Measurements from ENCODE around the gene IQCH.

Gene IQCH

DNA sequence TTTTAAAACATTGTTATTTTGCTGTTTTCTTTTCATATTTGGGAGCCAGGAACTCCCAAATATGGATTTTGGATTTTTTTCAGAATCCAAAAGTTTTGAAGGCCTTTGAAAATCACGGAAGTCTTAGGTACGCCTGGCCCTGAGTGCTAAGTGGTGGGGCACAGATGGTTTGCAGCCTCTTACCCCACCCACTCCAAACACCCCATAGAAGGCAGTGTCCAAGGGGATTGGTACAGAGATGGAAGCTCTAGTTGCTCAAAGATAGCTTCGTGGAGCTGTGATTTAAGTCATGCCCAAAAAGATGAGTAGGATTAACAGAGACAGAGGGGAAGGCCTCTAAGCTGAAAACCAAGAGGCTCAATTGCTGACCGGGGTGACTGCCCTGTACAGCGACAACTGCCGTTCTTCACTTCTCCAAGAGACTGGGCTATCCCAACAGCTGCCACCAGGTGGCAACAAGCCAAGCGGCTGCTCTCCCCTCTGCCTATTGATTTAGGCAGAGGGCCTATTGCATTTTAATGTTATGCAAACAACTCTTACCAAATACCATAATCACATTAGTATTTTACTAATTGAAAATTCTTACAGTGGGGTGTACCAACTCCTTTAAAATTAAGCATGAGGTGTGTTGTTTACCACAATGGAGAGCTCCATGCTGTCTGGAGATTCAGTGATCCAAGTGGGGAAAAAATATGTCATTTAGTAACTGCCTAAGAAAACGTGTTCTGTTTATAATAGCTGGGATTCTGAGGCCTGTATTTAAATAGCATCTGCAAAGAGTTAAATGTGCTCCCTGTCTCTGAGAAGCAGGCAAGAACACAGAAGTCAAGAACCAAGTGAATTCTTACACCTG lies 202.3 kb downstream of the IQCH start:
- peak; percentile 78 for DNase-seq

DNA sequence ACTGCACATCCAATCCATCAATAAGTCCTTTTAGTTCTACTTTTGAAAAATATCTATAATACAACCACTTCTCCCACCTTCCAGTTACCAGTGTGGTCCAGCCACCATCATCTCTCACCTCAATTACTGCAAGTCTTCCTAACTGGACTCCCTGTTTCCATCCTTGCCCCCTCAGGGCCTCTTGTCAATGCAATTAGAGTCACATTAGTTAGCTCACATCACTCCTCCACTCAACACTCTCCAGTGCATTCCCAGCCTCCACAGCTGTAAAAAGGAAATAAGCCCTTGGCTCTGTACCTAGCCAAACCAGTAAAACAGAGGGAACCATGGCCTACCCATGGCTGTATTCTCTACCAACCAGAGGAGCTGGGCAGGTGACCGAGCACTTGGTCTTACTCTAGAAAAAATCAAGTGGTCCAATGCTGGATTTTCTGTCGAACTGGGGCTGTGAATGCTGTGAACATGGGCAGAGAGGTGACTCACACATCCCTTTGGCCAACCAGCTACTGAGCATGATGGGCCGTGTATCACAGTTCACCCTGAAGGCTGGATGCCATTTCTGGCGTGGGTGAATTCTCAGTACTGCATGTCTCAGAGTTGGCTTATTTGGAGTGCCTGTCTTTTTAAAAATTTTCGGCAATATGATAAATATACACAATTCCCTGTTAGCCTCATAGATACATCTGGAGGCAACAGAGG lies 203.9 kb downstream of the IQCH start:
- DNase-seq: no peak

DNA sequence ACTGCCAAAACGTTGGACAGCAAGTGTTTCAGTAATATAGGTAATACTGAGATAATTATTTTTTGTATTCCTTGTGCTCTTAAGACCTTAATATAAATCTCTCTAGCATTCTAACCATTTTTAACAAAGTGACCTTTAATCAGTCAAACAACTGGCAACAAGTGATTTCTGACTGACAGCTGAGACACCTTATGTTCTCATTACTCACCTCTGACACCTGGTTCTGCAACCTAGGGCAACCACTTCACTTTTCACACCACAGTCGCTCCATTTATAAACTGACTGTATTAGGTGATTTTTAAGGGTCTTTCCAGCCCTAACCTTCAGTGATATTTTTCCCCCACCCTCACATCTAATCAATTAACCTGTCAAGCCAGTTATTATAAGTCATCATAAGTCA lies 205.9 kb downstream of the IQCH start:
- no peak for DNase-seq

DNA sequence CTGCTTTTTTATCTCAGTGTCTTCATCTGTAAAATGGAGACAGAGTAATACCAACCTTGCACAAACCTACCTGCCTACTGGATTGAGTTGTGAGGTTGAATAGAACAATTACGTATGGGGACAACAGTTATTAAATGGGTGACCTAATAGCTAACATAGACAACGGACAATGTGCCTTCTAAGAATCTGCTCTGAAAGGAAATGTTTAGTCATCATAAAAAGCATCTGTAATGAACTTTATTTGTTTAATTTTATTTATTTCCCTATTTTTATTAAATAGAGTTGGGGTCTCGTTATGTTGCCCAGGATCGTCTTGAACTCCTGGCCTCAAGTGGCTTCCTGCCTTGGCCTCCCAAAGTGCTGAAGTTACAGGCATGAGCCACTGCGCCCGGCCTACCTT lies 207.1 kb downstream of the IQCH start:
- DNase-seq: no peak

DNA sequence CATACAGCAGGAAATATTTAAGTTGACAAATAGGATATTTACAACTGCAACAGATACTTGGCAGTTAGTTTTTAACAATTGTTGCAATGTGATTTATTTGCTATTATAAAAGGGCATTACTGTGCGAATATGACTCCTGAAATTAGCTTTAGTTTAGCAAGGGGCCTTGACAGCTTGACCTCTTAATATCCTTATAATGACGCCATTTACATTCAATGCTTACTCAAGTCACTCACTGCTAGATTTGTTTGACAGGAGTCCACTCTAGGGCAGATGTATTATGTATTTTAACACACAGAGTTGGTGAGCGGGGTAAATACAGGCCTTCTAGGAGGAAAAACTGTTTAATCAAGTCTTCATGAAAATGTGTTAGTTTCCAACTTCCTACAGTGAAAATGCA lies 208.3 kb downstream of the IQCH start:
- DNase-seq: no peak

DNA sequence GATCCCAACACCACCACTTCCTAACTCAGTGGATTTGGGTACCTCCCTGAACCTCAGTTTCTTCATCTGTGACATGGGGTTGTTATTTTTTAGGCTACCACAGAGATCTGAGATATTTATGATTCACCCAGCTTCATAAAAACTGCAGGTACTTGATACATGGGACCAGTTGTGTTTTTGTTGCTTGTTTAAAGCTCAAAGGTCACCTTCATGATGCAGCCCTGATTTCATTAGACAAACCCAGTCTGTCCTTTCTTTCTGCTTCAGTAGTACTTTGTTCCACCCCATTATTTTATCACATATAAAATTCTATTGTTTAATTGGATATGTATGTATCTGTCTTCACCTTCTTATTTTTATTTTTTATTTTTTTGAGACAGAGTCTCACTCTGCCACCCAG lies 208.9 kb downstream of the IQCH start:
- no peak for DNase-seq

DNA sequence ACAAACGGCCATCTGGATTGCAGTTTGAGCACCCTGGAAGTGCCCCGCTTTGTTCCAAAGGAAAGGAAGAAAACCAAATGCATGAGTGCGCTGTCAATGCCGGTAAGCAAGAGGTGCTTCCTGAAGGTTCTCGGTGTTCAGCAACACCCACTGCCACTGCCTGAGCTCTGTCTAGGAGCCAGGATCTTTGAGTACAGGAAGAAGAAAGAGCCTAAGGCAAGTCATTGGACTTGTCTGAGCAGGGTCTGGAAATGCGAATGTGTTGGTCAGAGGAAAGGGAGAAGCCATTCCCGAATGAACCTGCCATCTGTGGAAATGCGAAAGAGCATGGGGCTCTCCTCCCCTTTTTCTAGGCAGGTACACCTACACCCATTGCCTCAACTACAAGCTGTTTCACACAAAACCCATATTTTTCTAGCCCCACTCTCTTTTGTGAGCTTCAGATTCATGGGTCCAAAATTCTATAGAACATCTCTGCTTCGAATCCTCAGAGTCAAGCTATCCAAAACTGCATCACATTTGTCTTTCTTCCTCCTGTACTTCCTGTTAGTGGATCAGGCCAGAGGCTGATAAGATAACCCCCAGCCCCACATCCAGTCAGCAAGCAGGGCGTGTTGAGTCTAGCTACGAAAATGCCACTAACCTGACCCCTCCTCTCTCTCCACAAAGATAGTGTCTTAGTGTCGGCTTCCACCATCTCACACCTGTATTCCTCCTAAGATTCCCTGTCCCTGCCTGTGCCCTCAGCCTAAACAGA lies 210.8 kb downstream of the IQCH start:
- no peak for DNase-seq

DNA sequence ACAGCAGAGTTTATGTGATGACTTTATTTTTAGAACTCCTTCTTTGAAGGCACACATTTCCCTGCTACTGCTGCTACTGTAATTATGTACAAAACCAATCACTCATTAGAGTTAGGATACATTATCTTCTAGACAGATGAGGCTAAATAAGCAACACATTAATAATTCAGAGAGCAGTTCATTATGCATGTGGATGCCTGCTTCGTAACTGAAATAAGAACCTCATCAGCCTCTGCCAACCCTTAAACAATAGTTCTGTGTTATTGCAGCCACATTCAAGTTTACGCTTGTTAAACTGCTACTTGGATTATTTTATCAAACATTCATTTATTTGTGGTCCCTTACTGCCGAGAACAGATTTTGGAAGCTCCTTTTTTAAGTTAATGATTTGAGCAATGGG lies 213.8 kb downstream of the IQCH start:
- DNase-seq: no peak

DNA sequence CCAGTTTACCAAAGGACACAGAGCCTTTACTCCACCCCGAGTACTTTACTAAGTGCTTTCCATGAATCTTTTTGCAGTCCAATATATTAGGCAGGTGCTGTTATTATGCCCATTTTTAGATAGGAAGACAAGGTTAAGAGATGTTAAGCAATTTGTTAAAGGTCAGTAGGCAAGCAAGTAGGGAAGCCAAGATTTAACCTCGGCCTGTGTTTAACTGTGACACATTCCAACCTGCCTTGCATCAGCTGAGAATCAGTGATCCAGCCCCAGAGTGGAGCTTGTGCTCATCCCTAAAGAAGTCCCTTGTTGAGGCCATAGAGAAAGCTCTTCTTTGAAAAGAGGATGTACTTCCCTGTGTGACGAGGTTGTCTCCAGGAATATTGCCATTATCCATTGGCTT lies 215.1 kb downstream of the IQCH start:
- DNase-seq: no peak

DNA sequence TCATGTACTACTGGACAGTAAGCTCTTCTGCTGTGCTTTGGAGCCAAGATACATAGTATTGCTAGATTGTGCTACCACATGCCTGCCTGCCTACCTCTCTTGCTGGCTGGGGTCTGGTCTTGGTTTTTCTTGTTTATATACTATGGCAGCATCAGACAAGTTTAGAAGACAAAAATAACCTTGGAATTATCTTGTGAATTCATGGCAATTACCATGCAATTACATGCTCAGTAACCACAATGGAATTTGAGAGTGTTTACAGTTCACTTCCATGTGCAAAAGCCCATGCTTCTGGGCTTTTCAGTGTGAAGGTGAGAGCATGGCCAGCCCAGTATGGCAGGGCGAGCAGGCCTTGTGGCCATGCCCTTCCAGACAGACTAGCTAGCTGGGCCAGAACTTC lies 218.4 kb downstream of the IQCH start:
- DNase-seq: no peak

DNA sequence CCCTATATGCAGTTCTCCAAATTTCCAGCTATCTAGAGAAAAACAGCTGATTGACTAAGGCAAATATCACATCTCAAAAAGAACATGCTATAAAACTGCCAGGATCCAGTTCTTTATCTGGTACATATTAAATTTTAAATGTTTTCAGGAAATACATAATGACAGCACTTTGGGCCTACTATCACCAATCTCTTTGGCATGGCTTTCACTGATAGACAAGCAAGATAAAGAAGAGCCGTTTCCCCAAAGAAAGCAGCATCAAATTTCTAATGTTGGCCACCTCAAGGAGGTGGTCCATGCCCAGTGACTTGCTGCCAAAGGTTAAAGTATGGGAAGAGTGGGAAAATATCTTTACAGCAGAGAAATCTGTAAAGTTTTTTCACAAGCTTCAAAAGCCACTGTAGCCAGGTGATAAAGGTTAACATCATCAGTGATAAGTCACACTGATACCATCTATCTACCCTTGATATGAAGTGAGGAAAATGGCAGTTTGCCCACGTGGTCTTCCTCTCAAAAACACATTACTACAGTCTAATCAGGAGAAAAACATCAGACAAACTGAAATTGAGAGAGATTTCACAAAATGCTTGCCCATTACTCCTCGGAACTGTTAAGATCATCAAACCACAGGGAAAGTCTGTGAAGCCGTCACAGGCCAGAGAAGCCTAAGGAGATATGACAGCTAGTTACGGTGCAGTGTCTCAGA lies 220.0 kb downstream of the IQCH start:
- DNase-seq: no peak

DNA sequence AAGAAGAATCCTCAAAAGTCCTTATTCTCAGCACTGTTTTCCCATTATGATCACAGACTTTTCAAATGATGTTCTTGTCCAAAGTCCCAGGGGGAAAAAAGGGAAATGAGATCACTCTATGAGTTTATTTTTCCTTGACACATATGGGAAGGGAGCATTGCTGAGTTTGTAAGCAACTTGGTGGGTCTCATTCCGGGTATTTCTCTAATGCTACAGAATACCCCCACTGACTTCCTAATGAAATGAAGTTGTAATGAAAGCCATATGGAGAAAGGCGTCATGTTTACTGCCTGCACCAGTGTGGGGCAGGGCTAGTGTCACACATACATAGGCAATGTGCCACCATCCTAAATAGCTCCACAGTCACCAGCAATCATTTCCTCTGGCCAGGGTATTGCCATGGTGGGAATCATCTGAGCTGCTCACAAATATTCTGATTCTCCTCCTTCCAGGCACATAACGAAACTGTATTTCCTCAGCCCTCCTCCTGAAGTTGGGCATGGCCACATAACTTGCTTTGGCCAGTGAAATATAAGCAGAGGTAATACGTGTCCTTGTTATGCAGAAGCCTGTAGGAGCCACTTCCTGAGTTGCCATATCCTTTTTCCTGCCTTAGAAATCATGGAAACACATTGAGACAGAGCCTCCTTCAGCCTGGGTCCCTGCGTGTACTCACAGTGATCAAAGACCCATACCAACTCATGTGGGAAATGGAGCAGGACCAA lies 225.4 kb downstream of the IQCH start:
- DNase-seq: no peak

DNA sequence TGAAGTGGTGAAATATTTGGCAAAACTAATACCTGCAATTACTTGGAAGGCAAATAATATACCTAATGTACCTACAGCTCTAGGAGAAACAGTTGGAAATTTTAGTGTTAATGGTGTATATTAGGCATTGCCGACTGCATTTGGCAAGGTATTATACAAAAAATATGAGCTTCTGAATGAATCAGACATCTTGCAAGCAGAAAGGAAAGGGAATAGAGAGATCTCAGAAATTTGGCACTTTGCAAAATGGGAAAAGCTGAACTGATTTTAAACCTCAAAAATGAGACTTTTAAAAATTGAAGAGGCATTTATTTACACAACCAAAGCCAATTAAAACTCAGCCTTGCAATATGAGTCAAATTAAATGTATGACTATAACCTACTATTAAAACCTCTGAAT lies 226.2 kb downstream of the IQCH start:
- no peak for DNase-seq

DNA sequence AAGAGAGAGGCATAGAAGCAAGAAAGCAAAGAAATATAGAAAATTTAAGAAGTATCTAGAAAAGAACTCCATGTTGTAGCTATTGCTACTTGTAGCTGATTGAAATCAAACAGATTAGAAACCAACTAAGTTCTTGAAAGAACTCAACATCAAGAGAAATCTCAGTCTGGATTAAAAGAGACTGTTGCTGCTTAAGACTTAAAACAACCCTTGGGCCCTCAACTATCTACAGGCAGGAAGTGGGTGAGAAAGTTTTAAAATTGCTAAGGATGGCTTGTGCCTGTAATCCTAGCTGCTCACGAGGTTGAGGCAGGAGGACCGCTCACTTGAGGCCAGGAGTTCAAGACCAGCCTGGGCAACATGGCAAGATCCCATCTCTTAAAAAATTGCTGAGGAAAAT lies 227.1 kb downstream of the IQCH start:
- no peak for DNase-seq

DNA sequence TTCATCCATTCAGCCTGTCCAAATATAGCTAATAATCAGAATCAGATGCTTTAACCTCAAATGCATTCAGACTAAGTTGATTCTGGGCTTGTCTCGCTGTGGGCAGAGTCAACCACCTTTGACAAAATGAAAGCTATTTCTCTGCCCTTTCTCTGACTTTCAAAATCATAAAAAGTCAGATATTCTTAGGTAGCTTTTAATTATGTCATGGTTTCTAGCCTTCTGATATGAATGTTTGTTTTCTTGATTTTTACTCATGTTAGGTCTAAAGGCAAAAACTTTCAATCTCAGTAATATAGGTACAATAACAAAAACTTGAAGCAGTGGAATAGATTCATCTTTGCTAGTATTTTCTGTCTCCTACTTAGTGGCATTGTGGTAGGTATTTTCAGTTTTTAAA lies 241.0 kb downstream of the IQCH start:
- DNase-seq: no peak

DNA sequence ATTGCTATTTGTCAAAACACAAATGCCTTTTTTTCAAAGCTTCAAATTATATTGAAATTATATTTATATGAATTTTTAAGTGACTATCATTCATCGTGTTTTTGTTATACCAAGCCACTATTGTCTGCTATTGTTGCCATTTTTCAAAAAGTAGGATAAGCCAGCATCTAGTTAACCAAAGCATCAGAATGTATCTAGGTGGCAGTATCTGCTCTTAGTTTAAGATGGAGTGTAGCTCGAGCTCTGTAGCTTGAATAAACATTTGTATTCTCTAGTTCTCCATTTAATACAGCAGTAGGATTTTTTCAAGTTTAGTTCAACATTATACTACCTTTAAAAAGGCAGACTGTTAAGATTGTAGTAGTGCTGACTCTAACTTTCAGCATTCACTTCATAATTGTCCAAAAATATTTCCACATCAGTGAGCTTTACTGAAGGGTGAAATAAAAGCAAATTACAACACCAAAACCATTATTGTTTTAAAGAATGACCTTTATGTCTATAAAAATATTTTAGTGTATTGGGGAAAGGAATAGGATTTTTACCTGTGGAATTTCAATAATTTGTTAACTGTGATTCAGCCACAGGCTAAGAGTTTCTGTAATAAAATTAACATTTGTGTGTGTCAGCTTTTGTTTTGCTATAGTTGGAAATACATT lies 246.7 kb downstream of the IQCH start:
- no peak for DNase-seq

DNA sequence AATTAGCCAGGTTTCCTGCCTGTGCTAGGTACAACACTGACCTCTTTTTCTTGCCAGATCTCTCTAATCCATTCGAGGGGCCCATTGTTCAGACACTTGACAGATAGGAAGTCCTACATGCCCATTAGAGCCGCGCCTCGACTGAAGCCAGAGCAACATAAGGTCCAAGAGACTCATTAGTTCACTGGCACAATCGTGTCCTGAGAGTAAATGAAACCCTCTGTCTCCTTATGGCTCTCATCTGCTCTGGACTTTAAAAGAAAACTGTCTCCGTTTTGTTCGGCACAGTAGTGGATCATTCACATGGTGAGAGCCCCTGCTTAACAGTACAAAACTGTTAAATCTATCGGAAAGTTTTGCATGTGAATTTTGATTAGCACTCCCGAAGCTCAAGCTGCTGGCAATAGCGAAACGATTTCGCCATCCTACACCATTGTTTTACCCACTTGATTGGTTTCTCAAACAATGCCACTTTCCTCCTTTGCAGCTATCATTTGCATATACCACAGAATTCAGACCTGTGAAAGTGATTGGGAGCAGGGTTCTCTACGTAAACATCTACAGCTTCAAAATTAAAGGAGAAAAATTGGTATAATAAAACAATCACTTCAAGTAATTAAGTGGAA lies 247.4 kb downstream of the IQCH start:
- DNase-seq: no peak

DNA sequence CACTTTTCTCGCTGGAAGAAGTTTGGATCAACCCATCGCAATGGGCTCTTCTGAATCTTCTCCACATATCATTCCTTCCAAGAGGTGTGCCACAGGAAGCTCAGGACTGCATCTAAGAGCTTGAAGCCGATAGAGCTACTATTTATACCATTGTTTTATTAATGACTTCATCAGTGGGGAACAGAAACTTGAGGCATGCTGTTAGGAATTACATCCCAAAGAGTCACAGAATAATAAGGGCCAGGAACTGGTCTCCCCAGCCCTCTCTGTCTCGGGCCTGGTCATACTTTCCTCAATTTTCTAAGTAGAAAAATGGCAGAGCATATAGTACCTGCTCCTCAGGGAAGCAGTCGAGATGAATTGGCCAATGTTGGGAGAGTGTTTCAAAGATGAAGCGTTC lies 249.5 kb downstream of the IQCH start:
- DNase-seq: no peak

DNA sequence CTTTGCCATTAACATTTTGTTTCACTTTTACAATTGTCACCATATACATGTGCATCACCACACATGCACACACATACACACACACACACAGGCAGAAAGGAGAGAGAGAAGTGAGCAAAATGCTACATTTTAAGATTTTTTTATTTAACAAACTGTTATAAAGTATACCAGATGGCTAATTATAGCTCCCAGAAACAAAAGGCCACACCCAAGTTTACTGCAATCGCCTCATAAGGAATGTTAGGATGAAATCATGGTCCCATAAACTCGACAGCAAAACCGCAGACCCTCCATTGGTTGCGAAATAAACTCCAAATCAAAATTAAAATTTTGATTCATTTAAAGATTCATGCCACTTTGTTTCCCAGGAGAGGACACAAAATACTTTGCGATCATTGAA lies 250.2 kb downstream of the IQCH start:
- no peak for DNase-seq

DNA sequence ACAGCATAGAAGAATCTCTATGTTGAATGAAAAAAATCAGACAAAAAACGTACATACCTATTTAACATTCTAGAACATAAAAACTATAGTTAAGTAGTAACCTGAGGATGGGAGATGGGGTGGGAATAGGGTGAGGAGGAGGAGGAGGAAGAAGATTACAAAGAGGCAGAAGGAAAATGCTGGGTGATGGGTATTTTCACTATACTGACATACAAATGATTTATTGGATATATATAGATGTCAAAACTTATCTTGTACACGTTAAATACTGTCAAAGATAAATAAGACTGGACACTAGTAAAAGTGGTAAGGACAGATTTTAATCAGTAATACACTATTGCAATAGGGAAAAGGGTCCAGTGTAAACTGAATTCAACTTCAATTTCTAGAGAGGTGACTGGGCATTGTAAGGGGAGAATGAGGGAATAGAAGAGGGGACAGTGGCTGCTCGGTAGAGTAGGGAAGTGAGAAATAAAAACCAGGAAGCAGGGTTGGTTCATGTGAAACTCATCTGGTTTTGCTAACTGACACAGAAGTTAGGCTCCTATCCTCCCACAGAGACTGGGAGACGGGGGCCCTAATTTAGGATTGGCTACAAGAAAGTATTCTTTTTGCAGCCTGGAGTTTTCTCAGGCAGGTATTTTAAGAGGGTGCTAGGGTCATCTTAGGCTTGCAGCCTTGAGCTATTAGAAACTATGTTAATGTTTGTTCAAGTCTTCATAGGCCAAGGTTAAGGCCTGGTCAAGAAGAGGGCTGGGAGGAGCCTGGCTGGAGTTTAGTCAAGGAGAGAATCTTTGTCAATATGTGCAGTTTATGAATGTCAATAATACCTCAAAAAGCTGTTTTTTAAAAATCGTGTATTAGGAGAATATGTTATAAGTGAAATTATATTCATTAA lies 251.3 kb downstream of the IQCH start:
- DNase-seq: no peak

Data from stimulated activated CD4-positive, alpha-beta T cell treated with anti-CD3 and anti-CD28 coated beads, Interleukin-1b, Interleukin-23, amount 100 ng/mL, for 48 hours (primary cell).